GM18873 (cell line): ENCODE measurements around the gene NEK11.

ENCODE experiments used
- ATAC-seq: cut with Tn5 transposase; IDR thresholded peaks from one replicate; pipeline ENCODE4 v1.9.1; 2021; ENCODE audit warnings: mild to moderate bottlenecking, moderate library complexity, moderate number of reproducible peaks; ENCODE audit not compliant: unreplicated experiment, low FRiP score

The NEK11 gene

DNA sequence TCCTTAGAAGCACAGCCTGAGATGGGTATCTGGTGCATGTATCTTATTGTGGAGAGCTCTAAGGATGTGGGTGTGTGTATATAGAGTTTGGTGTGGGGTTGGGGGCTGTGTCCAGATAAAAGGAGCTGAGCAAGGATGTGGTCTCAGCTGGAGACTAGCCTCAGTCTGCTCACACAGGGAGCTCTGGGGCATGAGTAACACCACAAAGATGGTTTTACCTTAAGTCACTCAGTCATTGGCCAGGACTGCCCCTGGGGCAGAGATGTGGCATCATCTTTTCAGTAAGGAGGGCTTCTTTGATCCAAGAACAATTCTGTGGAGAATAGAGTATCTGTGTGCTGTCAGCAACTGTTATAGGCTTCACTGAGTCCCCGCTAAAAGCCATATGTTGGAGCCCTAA lies 191.5 kb downstream of the NEK11 start:
- ATAC-seq = no peak

DNA sequence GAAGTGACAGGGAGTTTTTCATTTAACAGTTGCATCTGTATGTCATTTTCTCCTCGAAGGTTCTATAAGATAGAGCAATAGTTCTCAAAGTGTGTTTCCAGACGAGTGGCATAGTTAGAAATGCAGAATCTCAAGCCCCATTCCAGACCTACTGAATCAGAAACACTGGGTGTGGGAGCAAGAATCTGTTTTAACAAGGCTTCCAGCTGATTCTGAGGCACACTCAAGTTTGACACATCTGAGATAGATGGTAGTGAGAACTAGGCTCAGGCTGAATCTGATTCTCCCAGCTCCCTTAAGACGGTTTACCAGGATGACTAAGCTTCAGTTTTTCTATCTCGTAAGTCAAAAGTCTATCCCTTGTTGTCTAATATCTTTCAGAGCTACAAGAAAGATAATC lies 195.1 kb downstream of the NEK11 start:
- ATAC-seq = no peak

GRCh38 chr3:131222599-131222998 lies 195.9 kb downstream of the NEK11 start:
- ATAC-seq = no peak

DNA sequence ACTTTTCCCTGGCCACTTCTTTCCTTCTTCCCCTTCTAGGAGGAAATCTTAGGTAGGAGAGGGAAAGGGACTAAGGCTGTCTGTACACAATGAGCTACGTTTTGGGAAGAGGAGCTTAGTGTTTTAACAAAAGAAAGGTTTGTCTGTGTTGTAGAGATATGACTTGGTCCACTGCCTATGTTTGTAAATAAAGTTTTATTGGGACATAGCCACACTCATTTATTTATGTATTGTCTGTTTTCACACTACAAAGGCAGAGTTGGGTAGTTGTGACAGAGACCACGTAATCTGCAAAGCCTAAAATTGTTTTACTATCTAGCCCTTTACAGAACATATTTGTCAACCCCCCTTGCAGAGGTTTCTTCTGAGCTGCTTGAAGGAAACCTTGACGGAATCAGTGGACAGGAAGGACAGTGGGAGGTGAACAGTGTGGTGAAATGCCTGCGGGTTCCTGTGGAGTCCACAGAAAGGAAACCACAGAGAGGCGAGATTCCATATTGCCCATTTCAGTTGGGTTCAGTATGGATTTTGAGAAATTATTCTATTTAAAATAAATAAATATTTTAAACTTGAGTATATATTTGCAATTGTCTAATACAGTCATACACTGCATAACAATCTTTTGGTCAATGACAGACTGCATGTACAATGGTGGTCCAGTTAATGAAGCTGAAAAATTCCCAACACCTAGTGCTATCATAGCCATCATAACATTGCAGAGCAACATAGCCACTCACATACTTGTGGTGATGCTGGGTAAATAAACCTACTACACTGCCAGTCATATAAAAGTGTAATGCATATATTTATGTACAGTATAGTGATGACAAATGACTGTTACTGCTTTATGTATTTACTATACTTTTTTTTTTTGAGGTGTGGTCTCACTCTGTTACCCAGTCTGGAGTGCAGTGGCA lies 197.0 kb downstream of the NEK11 start:
- ATAC-seq = no peak

- ATAC-seq = no peak
These were observed 198.3 kb downstream of the NEK11 start for GRCh38 chr3:131224886-131225550.

DNA sequence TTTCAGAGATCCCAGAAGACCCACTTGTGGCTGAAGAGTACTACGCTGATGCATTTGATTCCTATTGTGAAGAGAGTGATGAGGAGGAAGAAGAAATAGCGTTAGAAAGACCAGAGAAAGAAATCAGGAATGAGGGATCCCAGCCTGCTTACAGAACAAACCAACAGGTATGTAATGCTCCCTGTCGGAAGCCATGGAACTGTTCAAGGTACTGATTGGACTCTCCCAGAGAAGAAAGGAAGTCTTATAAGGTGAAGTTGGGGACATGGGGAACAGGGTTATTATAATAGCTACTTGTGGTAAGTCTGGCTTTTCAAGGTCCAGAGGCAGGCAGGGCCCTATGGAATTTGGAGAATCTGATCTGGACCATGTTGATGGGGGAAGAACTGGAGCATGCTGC lies 201.8 kb downstream of the NEK11 start:
- no peak for ATAC-seq

DNA sequence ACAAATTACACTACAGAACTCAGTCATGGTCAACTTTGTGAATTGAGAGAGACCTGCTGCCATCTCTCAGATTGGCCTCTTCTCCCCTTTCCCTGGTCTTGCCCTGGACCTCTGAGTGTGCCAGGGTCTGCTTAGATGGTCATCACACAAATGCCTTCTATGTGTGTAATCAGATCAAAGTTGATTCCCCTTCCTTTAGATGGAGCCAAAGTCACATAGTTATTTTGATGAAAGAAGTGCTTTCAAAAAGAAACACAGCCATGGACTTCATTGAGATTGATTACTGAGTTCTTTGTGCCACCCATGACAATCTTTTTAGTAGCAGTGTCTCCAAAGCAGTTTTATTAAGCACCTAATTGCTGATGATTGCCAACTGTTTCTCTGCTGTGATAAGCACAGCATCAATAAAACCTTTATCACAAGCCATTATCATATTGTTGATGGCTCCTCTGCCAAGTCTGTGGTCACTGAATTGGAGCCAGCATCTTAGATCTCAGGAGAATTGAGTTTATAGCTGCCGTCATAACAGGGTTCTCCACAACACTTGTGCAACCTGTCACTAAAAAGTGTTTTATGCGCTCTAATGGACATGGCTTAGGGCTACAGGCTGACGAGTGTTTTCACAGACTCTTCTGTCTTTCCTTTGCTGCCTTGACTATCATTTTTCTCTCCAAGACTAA lies 205.2 kb downstream of the NEK11 start:
- no peak for ATAC-seq

DNA sequence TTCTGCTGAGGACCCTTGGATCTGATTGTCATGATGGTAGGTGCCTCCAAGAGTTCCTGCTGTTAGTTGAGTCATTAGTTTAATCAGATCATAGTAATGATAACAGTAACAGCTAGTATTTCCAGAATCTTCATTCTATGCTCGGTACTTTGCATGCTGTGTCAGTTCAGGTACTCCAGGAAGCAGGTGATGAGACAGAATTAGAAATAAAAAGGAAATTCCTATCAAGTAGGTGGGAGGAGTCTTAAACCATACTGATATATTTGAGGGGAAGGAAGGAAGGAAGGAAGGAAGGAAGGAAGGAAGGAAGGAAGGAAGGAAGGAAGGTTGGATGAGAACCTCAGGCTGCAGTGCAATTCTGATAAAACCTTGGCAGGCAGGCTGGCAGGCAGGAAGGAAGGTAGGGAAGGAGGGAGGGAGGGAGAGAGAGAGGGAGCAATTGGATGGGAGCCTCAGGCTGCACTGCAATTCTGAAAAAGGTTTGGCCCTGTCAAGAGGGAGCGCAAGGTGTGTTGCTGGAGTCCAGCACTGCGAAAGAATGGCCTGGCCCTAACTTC lies 206.1 kb downstream of the NEK11 start:
- no peak for ATAC-seq

GRCh38 chr3:131233900-131234668 lies 207.4 kb downstream of the NEK11 start:
- no peak for ATAC-seq

DNA sequence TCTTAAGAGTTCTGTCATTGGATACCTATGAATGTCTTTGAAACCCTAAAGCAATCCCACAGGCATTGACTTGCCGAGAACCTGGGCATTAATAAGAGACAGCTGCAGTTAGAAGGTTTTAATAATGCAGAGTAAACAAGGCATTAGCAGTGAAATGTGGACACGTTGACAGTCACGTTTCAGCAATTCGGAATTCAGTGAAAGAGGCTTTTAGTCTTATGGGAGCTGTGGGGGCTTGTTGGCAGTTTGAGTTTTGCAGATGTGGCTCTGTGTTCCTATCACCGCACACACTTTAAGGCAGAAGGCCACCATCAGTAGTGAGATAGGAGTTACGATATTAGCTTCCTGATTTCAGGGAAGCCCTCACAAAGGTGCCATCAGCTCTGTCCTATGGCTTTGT lies 209.7 kb downstream of the NEK11 start:
- no peak for ATAC-seq

DNA sequence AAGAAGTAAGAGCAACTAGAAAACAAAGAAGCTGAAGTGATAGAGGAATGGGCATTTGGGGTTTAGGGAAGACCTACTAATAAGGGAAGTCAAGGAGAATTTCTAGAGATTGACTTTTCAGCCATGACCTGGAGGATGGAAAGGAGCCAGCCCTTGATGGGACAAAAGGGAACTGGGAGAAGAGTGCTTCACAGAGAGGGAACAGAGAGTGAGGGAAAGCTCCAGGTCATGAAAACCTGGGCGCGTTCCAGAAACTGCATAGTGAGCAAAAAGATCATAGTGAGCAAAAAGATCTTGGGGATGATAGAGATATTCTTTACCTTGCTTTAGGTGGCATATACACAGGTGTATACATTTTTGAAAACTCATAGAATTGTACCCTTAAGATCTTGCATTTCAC lies 211.8 kb downstream of the NEK11 start:
- no peak for ATAC-seq

GRCh38 chr3:131239267-131239666 lies 212.6 kb downstream of the NEK11 start:
- ATAC-seq = no peak

GRCh38 chr3:131242201-131242600 lies 215.5 kb downstream of the NEK11 start:
- no peak for ATAC-seq

DNA sequence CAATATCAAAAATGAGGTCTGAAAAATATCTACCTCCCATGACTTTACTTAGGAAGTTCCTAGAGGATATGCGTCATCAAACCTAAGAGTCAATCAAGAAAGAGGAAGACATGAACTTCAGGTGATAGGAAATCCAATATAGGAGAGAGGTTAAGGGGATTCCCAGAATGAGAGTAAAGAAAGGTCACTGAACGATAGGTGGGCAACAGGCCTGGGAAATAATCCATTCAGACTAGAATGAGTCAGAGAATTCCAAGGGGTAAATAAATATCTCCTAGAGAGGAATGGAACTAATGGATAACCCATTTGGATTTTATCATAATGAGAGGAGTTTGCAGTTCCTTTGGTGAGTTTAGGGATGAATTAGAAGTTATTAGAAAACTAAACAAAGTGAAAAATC lies 223.8 kb downstream of the NEK11 start:
- no peak for ATAC-seq

DNA sequence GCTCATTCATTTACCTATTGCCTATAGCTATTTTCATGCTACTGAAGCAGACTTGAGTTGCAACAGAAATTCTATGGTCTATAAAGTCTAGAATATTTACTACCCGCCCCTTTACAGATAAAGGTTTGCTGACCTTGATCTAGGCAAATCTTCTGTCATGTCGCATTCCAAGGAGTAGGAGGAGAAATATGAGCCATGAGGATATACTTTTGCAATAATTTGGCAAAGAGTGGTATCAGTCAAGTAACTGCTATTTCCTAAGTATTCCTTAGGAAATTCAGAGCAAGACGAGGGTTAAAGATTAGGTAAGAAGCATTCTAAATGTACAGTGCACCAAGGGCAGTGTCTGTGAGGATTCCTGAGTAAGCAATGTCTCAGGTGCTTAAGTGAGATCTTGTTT lies 233.8 kb downstream of the NEK11 start:
- no peak for ATAC-seq

GRCh38 chr3:131261104-131261503 lies 234.4 kb downstream of the NEK11 start:
- no peak for ATAC-seq

- ATAC-seq = no peak
These were observed 248.9 kb downstream of the NEK11 start for GRCh38 chr3:131275556-131275955.

- no peak for ATAC-seq
These were observed 251.3 kb downstream of the NEK11 start for GRCh38 chr3:131277836-131278497.

- ATAC-seq = no peak
These were observed 252.9 kb downstream of the NEK11 start for GRCh38 chr3:131279577-131279976.

DNA sequence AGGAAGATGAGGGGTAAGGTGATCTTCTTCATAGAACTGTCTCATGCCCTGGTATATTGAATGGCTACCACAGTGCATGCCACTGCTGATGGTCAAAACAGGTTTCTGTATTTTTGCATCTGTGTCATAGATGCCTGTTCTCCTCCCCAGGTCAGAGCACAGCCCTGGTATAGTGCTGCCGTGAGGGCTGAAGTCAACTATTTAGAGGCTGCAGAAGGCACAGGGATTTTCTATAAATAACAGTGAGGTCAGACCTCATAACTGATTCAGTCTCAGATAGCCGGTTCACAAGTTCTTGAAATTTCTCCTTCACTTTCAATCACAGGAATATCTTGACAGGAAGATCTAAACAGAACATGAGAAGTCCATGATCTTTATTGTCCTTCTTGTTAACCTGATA lies 255.7 kb downstream of the NEK11 start:
- ATAC-seq = no peak
